HG02981 (cell line): Measurements from ENCODE around the gene SLC35B2.
A peak's percentile ranks its signal among the peaks of the same experiment; 100 is the strongest.

ENCODE experiments used
- ATAC-seq: cut with Tn5 transposase; IDR thresholded peaks from one replicate; pipeline ENCODE4 v1.9.1; 2021; ENCODE audit warnings: mild to moderate bottlenecking, moderate library complexity; ENCODE audit not compliant: unreplicated experiment

Gene SLC35B2, protein sequence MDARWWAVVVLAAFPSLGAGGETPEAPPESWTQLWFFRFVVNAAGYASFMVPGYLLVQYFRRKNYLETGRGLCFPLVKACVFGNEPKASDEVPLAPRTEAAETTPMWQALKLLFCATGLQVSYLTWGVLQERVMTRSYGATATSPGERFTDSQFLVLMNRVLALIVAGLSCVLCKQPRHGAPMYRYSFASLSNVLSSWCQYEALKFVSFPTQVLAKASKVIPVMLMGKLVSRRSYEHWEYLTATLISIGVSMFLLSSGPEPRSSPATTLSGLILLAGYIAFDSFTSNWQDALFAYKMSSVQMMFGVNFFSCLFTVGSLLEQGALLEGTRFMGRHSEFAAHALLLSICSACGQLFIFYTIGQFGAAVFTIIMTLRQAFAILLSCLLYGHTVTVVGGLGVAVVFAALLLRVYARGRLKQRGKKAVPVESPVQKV

DNA sequence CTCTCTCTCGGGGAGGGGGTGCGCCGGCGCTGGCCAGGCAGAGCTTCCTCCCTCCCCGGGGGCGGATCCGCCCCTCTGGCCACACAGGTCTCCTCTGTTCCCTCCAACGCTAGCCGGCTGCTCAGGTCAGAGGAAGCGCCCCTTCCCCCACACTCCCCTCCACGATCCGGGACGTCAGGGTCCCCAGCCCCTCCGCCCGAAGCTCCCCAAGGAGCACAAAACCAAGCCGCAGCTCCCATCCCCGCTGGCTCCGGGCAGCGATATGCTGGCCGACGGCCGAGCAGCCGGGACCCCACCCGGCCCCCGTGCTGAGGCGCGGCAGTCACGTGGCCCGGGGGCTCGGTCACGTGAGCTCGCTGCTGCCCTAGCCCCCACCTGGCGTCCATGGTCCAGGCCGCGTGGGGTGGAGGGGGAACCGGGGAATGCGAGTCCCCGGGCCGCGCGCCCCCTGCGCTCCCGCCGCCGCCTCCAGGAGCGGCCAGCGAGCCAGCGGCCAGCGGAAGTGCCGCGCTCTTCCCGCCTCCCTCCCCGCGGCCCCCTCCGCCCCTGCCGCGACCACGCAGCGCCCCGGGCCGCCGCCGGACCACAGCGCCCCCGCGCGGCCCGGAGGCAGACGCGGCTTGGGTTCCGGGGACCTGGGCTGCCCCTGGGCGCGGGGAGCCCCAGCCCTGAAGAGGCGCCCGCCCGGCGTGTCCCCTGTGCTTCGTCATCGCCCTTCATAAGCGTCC is at the start of gene SLC35B2:
SLC35B2 (minus strand) TSS at position 504 of the 728 bp plus-strand sequence; CDS start at position 386, 118 bp downstream.
- ATAC-seq, result peak; percentile 43

DNA sequence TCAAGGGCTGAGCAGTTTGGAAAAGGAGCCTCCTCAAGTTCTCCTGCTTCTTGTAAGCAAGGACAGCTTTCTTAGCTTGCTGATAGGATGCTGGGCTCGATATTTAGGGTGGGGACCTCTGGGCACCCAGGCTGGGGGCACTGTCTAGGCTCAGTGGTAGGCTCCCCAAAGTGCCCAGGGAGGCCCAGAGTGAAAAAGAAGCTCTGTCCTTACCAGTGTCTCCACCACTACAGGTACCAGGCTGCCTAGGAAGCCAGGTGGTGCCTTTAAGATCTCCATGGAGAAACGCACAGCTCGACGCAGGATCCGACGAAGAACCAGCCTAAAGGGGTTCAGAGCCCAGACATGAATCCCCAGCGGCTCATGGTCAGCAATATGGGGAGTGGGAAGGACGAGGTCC is 49.4 kb upstream of the SLC35B2 start:
- no peak for ATAC-seq

DNA sequence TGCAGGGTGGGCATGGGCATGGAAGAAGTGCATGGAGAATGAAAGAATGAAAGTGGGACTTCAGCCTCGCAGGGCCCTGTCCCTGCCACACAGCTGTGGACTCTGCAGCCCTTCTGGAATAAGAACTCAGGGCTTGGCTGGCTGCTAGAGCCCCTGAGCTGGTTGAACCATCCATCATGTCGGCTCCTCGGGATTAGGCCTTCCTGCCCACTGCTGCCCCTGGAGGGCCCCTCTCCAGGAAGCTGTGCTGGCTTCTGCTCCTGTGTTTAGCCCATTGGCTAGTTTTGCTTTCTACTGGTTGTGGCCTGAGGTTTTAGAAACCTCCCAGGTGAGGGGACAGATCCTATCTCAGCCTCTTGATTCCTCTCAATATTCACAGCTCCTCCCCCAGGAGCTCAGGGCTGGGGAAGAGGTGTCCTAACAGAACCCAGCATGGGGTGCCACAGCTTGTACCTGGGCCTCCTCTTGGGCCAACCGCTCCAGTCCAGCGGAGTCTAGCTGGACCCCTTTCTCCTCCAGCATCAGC is 47.9 kb upstream of the SLC35B2 start:
- no peak for ATAC-seq

DNA sequence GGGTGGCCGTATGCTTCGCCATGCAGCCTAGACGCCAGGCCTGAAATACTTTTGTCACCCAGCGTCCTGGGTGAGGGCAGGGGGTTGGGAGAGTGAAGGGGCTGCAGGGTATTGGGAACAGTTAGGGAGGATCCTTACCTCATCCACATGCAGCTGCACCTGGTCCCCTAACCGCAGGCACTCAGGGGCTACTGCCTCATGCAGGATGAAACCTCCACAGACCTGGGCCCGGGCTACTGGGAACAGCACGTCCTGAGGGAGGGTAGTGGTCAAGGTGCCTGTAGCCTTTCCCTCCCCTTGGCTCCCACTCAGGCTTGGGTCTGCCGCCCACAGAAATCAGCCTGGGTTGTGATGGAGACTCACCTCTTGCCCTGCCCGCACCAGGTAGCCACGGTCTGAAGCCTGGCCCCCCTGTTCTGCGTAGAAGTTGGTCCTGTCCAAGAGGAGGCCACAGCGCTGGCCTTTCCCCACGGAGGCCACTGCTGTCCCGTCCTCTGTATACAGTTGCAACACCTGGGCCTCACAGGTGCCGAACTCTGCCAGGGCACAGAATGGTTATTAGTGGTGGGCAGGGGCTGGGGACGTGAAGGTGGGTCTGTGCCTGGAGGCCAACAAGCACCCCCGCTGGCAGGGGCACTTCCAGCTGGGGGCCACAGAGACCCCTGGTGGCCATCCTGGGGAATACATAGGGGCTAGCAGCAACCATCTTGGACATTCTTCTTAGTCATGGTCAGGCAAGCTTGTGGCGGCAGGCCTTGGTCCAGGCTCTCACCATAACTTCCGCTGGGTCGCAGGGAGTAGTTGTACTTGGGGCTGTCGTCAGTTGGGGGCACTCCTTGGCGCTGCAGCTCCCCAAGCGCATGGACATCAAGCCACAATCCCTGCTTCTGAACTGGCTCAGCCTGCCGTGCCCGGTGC is 47.2 kb upstream of the SLC35B2 start:
- no peak for ATAC-seq

DNA sequence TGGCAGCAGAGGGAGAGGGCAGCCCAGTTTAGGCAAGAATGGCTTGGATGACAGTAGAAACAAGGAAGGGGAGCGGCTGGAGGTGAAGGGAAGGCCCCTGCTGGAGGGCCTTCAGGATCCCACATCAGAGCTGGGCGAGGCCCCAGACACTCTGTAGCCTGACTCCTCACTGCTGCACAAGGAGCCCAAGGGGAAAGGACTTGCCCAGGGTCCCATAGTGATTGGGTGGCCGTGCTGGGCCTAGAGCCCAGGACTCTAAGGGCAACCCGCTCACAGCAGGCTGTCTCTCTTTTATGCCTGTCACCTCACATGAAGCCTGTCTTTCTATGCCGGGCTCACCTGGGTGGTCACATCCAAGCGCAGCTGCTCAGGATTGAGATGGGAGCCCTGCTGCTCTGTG is 46.5 kb upstream of the SLC35B2 start:
- no peak for ATAC-seq

DNA sequence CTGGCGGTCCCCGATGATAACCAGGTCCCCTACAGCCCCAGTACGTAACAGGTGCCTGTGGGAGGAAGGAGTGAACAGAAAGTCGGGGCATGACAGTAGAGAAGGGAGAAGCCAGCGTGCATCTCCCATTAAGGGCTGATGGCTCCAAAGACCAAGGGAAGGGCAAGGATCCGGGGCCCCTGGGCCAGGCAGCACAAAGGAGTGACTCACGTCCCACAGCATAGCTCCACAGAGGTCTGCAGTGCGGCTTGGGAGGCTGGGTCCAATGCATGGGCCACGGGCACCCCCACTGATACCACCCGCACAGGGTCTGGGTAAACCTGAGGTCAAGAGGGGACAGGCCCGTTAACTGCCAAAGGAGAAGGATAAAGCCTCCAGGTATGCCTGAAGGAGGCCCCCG is 45.5 kb upstream of the SLC35B2 start:
- no peak for ATAC-seq

DNA sequence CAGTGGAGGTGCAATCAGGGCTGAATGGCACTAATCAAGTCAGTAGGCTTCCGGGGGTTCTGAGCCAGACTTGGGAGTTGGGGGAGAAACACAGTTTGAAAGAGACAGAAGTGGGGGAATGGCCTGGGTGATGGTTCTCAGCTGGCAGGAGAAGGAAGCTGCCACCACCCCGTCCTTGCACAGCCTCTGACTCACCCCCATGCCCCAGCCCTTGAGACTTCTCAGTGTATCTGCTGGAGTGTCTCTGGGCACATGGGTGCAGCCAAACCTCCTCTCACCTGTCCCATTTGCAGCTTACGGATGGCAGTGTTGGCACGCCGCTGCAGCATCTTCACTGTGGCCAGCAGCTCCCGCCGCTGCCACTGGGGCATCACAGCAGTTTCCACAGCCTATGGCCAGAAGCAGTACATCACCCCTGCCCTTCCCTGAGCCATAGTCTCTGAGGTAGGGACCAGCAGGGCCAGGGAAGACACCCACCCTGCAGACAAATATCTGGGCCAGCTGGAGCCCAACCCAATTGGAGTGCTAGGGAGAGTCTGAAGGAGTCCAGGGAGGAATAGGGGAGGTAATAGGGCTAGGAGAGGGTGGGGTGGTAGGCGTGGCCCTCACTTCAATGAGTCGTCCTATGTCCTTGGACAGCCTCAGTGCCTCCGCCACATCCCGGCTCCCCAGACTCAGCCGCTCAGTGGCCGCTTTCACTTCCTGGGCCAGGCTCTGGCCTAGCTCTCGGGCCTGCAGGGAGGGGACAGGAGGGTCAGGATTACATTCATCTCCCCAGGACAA is 44.6 kb upstream of the SLC35B2 start:
- no peak for ATAC-seq

DNA sequence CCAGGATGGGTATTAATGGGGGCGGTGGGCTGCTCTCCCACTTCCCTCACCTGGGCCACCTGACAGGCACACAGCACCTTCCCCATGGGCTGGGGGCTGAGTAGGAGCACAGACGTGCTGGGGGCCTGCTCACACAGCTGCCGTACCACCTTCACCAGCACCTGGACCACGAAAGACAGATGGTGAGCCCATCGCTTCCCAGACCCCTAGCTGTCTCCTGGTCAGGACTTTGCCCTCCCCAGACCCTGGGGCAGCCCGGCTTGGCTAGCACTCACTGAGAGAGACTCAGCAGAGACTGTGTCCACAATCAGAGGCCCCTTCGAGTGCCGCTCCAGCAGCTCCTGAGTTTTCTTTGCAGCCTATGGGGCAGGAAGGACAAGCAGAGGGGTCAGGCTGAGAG is 43.8 kb upstream of the SLC35B2 start:
- no peak for ATAC-seq

DNA sequence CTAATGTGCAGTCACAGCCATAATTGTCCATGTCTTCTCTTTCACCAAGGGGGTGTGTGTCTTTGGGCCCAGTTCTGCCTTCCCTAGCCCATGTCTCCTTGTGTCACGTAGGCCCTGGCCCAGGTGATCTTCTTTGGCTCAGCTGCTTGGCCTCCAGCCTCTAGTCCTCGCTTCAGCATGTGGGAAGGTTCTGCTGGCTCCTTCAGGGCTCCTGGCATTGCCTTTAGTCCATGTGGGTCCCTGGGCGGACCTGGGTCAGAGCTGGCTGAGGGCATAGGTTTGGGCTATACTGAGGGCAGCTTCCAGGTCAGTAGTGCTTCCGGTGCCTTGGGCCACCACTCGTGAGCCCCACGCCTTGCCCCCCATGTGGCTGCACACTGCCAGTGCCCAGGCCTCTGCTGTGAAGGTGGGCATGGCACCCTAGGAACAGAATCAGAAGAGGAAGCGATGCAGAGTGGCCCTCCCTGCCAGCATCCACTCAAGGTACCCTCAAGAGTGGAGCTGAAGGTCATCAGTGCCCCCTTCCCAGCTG is 43.0 kb upstream of the SLC35B2 start:
- no peak for ATAC-seq

DNA sequence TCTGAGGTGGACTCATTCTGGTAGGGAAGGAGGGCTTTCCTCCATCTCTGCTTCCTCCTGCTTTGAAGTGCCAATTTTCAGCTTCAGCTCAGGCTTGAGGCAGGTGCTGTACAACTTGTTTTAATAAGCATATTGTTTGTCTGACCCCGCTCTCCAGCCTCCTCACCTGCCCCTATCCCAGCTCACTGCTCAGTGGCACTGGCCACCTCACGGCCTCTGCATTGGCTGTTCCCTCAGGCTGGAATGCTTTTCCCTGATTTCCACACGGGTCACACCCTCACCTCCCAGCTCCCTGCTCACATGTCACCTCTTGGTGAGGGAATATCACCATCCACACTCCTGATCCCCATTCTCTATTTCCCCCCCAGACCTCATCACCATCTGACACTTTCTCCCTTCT is 41.5 kb upstream of the SLC35B2 start:
- no peak for ATAC-seq

DNA sequence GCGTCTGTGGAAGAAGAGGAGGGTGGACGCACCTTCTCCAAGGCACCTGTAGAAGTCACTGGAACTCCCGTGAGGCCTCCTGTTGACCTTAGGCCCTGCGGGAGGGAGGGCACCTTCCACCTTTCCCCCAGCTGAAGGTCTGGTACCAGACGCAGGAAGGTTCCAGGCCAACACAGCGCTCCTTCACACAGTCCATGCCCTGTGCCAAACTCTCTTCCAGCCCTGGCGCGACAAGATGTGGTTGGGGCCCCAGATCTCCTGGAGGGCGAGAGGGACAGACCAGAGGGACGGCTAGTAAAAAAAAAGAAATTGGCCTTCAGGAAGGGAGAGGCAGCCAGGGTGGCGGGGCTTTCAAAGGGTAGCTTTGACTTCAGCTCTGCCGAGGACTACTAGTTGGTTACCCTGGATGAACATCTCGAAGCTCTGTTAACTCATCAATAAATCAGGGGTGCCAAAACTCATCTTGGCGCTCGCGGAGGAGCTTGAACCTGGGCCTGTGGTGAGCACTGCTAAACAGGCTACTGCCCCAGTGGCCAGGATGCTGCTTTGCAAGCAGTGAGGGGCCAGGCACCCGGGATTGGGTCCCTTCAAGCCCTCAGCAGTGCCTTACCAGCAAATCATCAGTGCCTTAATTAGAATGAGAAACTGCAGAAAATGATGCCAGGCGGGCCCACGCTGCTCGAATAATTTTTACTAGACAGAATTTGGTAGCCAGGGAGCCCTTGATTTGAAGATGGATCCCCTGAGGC is 40.9 kb upstream of the SLC35B2 start:
- no peak for ATAC-seq

DNA sequence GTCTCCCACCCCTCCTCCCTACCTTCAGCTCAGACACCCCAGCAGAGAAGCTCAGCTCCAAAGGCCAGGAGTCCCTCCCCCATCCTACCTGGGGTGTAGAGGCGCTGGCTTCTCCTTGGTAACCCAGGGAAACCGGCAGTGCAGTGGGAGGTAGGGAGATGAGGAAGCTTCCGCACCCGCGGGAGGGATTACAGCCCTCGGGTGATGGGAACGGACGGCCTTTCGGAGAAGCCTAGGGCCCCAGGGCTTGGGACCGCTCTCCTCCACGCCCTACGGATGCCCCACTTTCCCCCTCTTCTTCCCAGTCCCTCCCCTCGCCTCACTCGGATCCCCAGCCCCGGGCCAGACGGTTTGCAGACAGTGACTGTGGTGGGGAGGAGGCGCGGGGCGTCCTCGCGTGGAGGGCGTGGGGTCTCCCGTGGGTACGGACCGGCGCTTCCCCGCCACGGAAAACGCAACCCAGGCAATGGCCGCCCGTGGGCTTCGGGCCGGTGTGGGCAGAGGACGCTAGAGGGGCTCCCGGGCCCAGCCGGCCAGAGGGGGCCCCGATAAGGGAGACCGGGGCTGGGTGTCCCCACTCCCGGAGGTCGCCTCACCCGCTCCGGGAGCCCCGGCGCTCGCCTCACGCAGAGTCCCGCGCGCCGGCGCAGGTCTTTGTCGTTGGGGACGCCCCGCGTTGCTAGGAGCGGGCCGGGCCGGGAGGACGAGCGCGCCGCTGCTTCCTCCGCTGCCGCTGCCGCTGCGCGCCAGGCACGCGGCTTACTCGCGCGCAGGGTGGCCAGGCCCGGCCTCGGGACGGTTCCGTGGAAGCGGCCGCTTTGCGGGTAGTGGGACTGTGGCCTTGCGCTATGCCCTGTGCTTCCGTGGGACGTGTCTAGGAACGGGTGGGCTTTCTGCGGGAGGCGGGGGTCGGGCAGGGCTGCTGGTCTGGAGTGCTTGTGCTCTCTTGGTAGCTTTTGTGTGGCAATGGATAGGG is 40.0 kb upstream of the SLC35B2 start:
- no peak for ATAC-seq

DNA sequence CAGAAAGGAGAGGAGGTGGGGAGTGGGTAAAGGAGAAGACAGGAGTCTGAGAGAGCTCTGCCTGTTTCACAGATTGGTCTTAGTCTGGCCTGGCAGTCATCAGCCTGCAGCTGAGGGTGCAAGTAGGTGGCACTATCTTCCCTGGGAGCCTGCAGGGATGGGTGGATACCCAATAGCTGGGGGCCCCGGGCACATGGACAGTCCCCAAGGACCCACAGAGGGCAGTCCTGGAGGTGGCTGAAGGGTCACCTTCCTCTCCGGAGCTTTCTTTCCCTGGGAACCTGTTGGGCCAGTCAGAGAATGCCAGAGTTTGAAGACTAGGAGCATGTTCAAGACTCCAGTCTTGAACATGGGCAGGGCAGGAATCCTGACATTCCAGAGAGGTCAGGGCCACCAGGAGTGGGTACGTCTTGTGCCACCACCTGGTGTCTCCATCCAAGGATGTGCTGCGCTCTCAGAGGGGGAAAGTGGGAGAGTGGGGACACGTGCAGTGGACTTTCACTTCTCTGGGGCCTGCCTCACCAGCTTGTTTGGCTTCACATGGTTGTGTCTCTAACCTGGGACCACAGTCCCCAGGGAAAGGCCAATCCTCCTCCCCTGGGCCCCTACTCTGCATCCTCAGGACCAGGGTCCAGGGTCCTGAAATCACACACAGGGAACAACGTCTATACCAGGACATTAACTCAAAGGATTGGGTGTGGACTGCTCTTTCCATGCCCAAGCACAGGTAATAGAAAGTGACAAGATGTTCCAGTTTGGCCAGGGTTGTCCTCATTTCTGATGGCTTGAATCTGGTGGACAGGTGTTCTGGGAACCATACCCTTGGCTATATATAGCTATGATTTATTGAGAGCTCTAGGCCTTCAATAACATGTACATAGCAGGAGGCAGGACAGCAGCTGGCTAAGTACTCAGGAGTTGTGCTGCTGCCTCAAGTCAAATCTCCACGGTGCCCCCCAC is 37.8 kb upstream of the SLC35B2 start:
- ATAC-seq, result no peak

DNA sequence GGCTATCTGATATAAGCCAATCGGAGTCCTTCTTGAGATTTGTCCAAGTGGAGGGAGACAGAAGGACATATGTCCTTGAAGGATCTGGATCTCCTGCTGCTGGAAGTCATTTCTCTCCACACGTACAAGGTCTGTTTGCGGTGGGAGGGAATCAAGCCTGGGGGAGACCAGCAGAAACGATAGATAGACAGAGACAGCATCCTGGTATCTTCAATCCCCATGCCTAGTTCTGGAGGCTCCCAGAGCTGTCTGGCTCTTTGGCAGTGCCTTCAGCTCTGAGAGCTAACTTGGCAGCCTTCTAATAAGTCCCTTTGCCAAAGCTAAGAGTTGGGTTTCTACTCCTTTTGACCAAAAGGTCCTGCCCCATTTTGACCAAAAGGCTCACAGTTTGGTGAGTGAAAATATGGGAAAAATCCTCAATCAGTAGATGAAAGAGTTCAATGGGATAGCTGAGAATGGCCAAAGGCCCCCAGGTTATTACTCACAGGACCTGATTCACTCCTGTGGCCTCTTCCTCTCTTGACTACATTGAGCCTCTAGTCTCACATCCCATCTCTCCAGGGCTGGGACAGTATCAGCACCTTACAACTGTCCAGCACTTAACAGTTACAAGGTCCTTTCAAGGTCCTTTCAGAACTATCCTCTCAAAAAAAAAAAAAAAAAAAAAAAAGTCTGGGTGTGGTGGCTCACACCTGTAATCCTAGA is 35.5 kb upstream of the SLC35B2 start:
- no peak for ATAC-seq

DNA sequence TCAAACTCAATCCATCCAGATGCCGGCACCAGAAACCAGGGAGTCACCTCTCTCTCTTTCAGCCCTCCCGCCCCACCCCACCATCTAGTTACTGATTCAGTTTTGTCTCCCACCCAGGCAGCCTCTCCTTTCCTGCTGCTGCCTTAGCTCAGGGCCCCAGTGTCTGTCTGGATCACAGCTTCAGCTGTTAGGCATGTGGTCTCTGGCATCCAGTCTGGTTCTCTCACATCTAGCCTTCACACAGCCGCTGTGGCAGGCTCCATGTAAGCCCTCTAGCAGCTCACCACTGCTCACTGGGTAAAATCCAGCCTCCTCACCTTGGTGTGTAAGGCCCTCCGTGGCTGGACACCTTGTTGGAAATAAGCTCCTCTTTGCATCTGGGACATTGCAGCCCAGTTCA is 34.5 kb upstream of the SLC35B2 start:
- no peak for ATAC-seq

DNA sequence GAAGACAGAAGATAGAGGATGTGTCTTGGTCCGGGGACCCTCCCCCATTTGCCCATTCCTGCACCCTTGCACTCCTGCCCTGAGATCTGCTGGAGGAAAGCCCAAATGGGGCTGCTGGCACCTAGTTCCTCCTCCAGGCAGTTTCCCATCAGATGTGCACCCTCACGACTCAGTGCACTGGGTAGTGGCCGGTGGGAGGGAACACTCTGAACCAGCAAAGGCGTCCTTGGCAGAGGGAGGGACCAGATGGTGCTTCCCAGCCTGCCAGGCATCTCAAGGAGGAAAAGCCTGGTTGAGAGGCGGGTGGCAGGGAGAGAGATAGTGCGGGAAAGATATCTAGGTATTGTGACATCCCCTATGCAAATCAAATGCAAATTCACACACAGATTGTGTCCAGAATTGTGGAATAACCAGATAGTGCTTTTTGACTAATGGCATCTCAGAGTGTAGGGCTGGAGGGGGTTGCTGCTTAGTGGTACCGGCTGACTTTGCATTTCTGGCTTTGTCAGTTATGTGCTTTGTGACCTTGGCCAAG is 32.5 kb upstream of the SLC35B2 start:
- ATAC-seq, result no peak
